ENCODE data around the gene TET1.

DNA sequence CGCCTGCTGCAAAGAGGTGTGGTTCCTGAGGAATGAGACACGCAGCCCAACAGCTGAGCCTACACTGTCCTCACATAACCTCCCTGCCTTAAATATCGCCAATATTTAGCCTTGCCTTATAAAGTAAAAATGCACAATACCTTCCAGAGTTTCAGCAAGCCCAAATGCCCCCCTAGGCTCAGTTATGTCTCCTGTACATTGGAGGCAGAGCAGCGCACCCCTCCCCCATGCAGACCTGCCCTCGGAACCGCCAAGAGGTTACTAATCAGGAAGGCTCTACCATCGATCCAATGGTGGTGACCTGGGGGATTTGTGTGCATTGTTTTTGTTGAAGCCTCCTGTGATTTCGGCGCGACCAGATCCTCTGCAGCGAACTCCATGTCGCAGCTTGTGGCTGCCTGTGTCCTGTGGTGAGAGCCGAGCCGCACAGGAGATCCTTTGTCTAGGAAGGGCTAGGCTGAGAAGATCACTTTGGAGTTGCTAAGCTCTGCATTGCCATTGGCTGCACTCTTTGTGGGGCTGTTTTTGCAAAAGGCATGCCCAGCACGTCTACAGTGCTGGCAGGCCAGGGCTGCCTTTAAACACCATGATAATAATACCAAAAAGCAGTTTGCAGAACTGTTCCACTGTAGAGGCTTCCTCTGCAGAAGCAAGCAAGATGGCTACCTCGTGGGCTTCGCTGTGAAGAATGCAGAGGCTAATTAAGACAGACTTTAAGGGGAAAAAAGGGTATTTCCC, 40.1 kb downstream of the TET1 start:
- TF ChIP-seq, protein P1, sequence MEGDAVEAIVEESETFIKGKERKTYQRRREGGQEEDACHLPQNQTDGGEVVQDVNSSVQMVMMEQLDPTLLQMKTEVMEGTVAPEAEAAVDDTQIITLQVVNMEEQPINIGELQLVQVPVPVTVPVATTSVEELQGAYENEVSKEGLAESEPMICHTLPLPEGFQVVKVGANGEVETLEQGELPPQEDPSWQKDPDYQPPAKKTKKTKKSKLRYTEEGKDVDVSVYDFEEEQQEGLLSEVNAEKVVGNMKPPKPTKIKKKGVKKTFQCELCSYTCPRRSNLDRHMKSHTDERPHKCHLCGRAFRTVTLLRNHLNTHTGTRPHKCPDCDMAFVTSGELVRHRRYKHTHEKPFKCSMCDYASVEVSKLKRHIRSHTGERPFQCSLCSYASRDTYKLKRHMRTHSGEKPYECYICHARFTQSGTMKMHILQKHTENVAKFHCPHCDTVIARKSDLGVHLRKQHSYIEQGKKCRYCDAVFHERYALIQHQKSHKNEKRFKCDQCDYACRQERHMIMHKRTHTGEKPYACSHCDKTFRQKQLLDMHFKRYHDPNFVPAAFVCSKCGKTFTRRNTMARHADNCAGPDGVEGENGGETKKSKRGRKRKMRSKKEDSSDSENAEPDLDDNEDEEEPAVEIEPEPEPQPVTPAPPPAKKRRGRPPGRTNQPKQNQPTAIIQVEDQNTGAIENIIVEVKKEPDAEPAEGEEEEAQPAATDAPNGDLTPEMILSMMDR (IDR thresholded peaks at IDR 0.05) = no peak
- TF ChIP-seq EP300 (IDR thresholded peaks at IDR 0.05) (no peak), POLR2A (IDR thresholded peaks at IDR 0.05; ENCODE audit: low read length) (peak; percentile 52), REST (IDR thresholded peaks at IDR 0.05) (no peak), RAD21 (conservative IDR thresholded peaks at IDR 0.05 in 1 of 2, IDR thresholded peaks at IDR 0.05 in 1 of 2) (0 out of 5 replicates have a peak, but pooled peaks of 1 of the 2 experiments have one; percentile 2), BHLHE40 (IDR thresholded peaks at IDR 0.05; ENCODE audit: low read depth, low read length) (no peak), EHMT2 (IDR thresholded peaks at IDR 0.05; ENCODE audit: low read depth) (no peak), PHF8 (IDR thresholded peaks at IDR 0.05; ENCODE audit: borderline replicate concordance, low read depth) (no peak), HDAC2 (IDR thresholded peaks at IDR 0.05) (no peak), JUNB (IDR thresholded peaks at IDR 0.05) (no peak), GATA3 (IDR thresholded peaks at IDR 0.05; ENCODE audit: borderline replicate concordance) (no peak), RCOR1 (IDR thresholded peaks at IDR 0.05; ENCODE audit: low read depth, low read length) (no peak)

Data from A549 (cell line).